ENCODE measurements around the gene ALLC.

The ALLC gene

GRCh38 chr2:3683748-3684454, 25.9 kb downstream of the ALLC start:
- no peak overlapping the region for H3K9ac ChIP-seq (ENCODE audit: low read depth, low read length)
- WGBS: 57% methylated on average over 3 of the region's 3 CpGs
- H3K27ac ChIP-seq (ENCODE audit: low read depth, low read length): no peak overlapping the region

GRCh38 chr2:3689998-3690748, 32.2 kb downstream of the ALLC start:
- Histone ChIP-seq H3K4me3 (ENCODE audit: low read length) (no peak overlapping the region), H3K27me3 (ENCODE audit: insufficient read depth, low read length) (no peaks in the 10 kb centered on the region), H3K9me3 (ENCODE audit: insufficient read depth, low read depth, low read length) (0 out of 2 replicates have a peak, but pooled peaks cover 9% of the 10 kb centered on the region), H3K36me3 (ENCODE audit: insufficient read depth, low read length) (no peaks in the 10 kb centered on the region), H3K9ac (ENCODE audit: low read depth, low read length) (no peak overlapping the region), H3K27ac (ENCODE audit: low read depth, low read length) (no peak overlapping the region), H3K4me1 (ENCODE audit: insufficient read depth, low read length) (no peaks in the 10 kb centered on the region)

More at GRCh38 chr2:3683748-3684454, 25.9 kb downstream of the ALLC start:
- no peaks in the 10 kb centered on the region for H3K9me3 ChIP-seq (ENCODE audit: insufficient read depth, low read depth, low read length)
- no peak overlapping the region for H3K4me3 ChIP-seq (ENCODE audit: low read length)
- H3K4me1 ChIP-seq (ENCODE audit: insufficient read depth, low read length): no peaks in the 10 kb centered on the region
- H3K27me3 ChIP-seq (ENCODE audit: insufficient read depth, low read length): no peaks in the 10 kb centered on the region
- H3K36me3 ChIP-seq (ENCODE audit: insufficient read depth, low read length): no peaks in the 10 kb centered on the region

- H3K9ac ChIP-seq (ENCODE audit: low read depth, low read length): no peak overlapping the region
- H3K4me3 ChIP-seq (ENCODE audit: low read length): no peak overlapping the region
- H3K27ac ChIP-seq (ENCODE audit: low read depth, low read length): no peak overlapping the region
- no peaks in the 10 kb centered on the region for H3K27me3 ChIP-seq (ENCODE audit: insufficient read depth, low read length)
- H3K9me3 ChIP-seq (ENCODE audit: insufficient read depth, low read depth, low read length): 0 out of 2 replicates have a peak, but pooled peaks cover 9% of the 10 kb centered on the region
- H3K4me1 ChIP-seq (ENCODE audit: insufficient read depth, low read length): no peaks in the 10 kb centered on the region
- H3K36me3 ChIP-seq (ENCODE audit: insufficient read depth, low read length): no peaks in the 10 kb centered on the region
These were observed 34.4 kb downstream of the ALLC start for GRCh38 chr2:3692375-3692774.

GRCh38 chr2:3696545-3696944, 38.5 kb downstream of the ALLC start:
- no peaks in the 10 kb centered on the region for H3K36me3 ChIP-seq (ENCODE audit: insufficient read depth, low read length)
- no peak overlapping the region for H3K4me3 ChIP-seq (ENCODE audit: low read length)
- no peak overlapping the region for H3K9ac ChIP-seq (ENCODE audit: low read depth, low read length)
- no peak overlapping the region for H3K27ac ChIP-seq (ENCODE audit: low read depth, low read length)
- WGBS: 91% methylated on average over 3 of the region's 3 CpGs
- no peaks in the 10 kb centered on the region for H3K9me3 ChIP-seq (ENCODE audit: insufficient read depth, low read depth, low read length)
- H3K4me1 ChIP-seq (ENCODE audit: insufficient read depth, low read length): no peaks in the 10 kb centered on the region
- peaks cover 2% of the 10 kb centered on the region; the same call in 1 of the 2 replicates for H3K27me3 ChIP-seq (ENCODE audit: insufficient read depth, low read length)

GRCh38 chr2:3701071-3701470, 43.1 kb downstream of the ALLC start:
- Histone ChIP-seq H3K27ac (ENCODE audit: low read depth, low read length) (no peak overlapping the region), H3K9ac (ENCODE audit: low read depth, low read length) (no peak overlapping the region), H3K36me3 (ENCODE audit: insufficient read depth, low read length) (no peaks in the 10 kb centered on the region), H3K4me1 (ENCODE audit: insufficient read depth, low read length) (no peaks in the 10 kb centered on the region), H3K27me3 (ENCODE audit: insufficient read depth, low read length) (peaks cover 25% of the 10 kb centered on the region), H3K9me3 (ENCODE audit: insufficient read depth, low read depth, low read length) (no peaks in the 10 kb centered on the region), H3K4me3 (ENCODE audit: low read length) (no peak overlapping the region)
- 93% methylated on average over 5 of the region's 5 CpGs for WGBS

- Histone ChIP-seq H3K4me1 (ENCODE audit: insufficient read depth, low read length) (peaks cover 6% of the 10 kb centered on the region; the same call in 1 of the 2 replicates), H3K4me3 (ENCODE audit: low read length) (peak within 1 kb of the TSS; percentile 44), H3K9ac (ENCODE audit: low read depth, low read length) (no peak within 1 kb of the TSS; the same call in 1 of the 2 replicates), H3K27ac (ENCODE audit: low read depth, low read length) (no peak within 1 kb of the TSS), H3K9me3 (ENCODE audit: insufficient read depth, low read depth, low read length) (no peaks in the 10 kb centered on the region), H3K36me3 (ENCODE audit: insufficient read depth, low read length) (no peaks in the 10 kb centered on the region), H3K27me3 (ENCODE audit: insufficient read depth, low read length) (peaks cover 25% of the 10 kb centered on the region)
- WGBS: 13% methylated on average over 60 of the region's 60 CpGs
These were observed 45.3 kb downstream of the ALLC start, which contains the start of gene DCDC2C for GRCh38 chr2:3703236-3703756. Gene DCDC2C (plus strand): TSS chr2:3703575. CDS start chr2:3703752, 177 bp downstream.

GRCh38 chr2:3703757-3704355, 45.9 kb downstream of the ALLC start:
- Histone ChIP-seq H3K27me3 (ENCODE audit: insufficient read depth, low read length) (peaks cover 25% of the 10 kb centered on the region), H3K27ac (ENCODE audit: low read depth, low read length) (no peak overlapping the region), H3K4me3 (ENCODE audit: low read length) (peak overlapping the region; percentile 44), H3K4me1 (ENCODE audit: insufficient read depth, low read length) (peaks cover 6% of the 10 kb centered on the region; the same call in 1 of the 2 replicates), H3K36me3 (ENCODE audit: insufficient read depth, low read length) (no peaks in the 10 kb centered on the region), H3K9ac (ENCODE audit: low read depth, low read length) (no peak overlapping the region; the same call in 1 of the 2 replicates), H3K9me3 (ENCODE audit: insufficient read depth, low read depth, low read length) (no peaks in the 10 kb centered on the region)
- 55% methylated on average over 72 of the region's 73 CpGs for WGBS

- Histone ChIP-seq H3K4me1 (ENCODE audit: insufficient read depth, low read length) (peaks cover 6% of the 10 kb centered on the region; the same call in 1 of the 2 replicates), H3K4me3 (ENCODE audit: low read length) (no peak overlapping the region), H3K27me3 (ENCODE audit: insufficient read depth, low read length) (peaks cover 25% of the 10 kb centered on the region), H3K27ac (ENCODE audit: low read depth, low read length) (no peak overlapping the region), H3K36me3 (ENCODE audit: insufficient read depth, low read length) (no peaks in the 10 kb centered on the region), H3K9ac (ENCODE audit: low read depth, low read length) (no peak overlapping the region), H3K9me3 (ENCODE audit: insufficient read depth, low read depth, low read length) (no peaks in the 10 kb centered on the region)
- WGBS: 69% methylated on average over 4 of the region's 6 CpGs
These were observed 46.7 kb downstream of the ALLC start for GRCh38 chr2:3704692-3705091.

- H3K27ac ChIP-seq (ENCODE audit: low read depth, low read length): no peak overlapping the region
- H3K36me3 ChIP-seq (ENCODE audit: insufficient read depth, low read length): no peaks in the 10 kb centered on the region
- H3K4me3 ChIP-seq (ENCODE audit: low read length): no peak overlapping the region
- peaks cover 6% of the 10 kb centered on the region; the same call in 1 of the 2 replicates for H3K4me1 ChIP-seq (ENCODE audit: insufficient read depth, low read length)
- WGBS: 81% methylated on average over 2 of the region's 2 CpGs
- H3K9ac ChIP-seq (ENCODE audit: low read depth, low read length): no peak overlapping the region
- H3K9me3 ChIP-seq (ENCODE audit: insufficient read depth, low read depth, low read length): no peaks in the 10 kb centered on the region
- H3K27me3 ChIP-seq (ENCODE audit: insufficient read depth, low read length): peaks cover 25% of the 10 kb centered on the region
These were observed 47.8 kb downstream of the ALLC start for GRCh38 chr2:3705782-3706181.

- no peaks in the 10 kb centered on the region for H3K36me3 ChIP-seq (ENCODE audit: insufficient read depth, low read length)
- no peak overlapping the region for H3K9ac ChIP-seq (ENCODE audit: low read depth, low read length)
- no peaks in the 10 kb centered on the region for H3K9me3 ChIP-seq (ENCODE audit: insufficient read depth, low read depth, low read length)
- no peak overlapping the region for H3K4me3 ChIP-seq (ENCODE audit: low read length)
- 78% methylated on average over 5 of the region's 5 CpGs for WGBS
- H3K4me1 ChIP-seq (ENCODE audit: insufficient read depth, low read length): peaks cover 6% of the 10 kb centered on the region; the same call in 1 of the 2 replicates
- peaks cover 20% of the 10 kb centered on the region for H3K27me3 ChIP-seq (ENCODE audit: insufficient read depth, low read length)
- H3K27ac ChIP-seq (ENCODE audit: low read depth, low read length): no peak overlapping the region
These were observed 48.9 kb downstream of the ALLC start for GRCh38 chr2:3706892-3707291.

- Histone ChIP-seq H3K4me3 (ENCODE audit: low read length) (no peak overlapping the region), H3K27ac (ENCODE audit: low read depth, low read length) (no peak overlapping the region), H3K4me1 (ENCODE audit: insufficient read depth, low read length) (peaks cover 6% of the 10 kb centered on the region; the same call in 1 of the 2 replicates), H3K27me3 (ENCODE audit: insufficient read depth, low read length) (peaks cover 3% of the 10 kb centered on the region), H3K36me3 (ENCODE audit: insufficient read depth, low read length) (no peaks in the 10 kb centered on the region), H3K9me3 (ENCODE audit: insufficient read depth, low read depth, low read length) (no peaks in the 10 kb centered on the region), H3K9ac (ENCODE audit: low read depth, low read length) (no peak overlapping the region)
- 80% methylated on average over 4 of the region's 4 CpGs for WGBS
These were observed 50.6 kb downstream of the ALLC start for GRCh38 chr2:3708576-3708975.
